Islet precursor cell (in vitro differentiated cells): ENCODE data around the gene SPATS2L.
A peak's percentile ranks its signal among the peaks of the same experiment; 100 is the strongest.

Experiments
- DNase-seq: peaks from one replicate; pipeline ENCODE4 v3.0.0-alpha.2; 2018

The SPATS2L gene

DNA sequence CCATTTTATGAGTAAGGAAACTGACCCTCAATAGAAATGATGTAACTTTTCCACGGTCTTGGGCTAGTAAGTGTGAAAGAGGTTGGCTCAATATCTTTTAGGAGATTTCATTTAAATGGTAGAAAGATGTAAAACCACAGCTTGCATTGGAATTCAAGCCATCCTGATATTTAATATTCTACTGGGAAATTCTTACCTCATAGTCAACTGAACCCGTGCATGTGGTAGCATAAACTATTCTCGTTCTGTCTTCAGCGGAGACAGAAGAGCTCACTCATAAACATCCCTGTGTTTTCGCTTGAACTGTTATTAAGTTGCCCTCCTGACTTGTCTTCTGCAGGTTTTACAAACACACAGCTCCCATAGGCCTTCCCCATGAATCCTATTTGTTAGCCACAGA is 8.5 kb upstream of the SPATS2L start:
- DNase-seq: no peak

DNA sequence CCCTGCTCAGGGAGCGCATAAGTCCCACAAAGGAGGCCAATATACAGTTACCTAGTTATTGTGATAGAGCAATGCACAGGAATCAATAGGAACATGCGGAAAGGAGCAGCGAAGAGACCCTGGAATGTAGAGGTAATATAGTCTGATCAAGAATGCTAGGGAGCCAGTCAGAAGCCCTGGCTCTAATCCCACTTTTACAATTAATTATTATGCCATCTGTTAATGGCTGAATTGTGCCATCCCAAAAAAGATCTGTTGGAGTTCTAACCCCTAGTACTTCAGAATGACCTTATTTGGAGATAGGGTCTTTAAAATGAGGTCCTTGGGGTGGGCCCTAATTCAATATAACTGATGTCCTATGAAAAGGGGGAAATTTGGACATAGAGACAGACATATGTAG is 7.7 kb upstream of the SPATS2L start:
- no peak for DNase-seq

DNA sequence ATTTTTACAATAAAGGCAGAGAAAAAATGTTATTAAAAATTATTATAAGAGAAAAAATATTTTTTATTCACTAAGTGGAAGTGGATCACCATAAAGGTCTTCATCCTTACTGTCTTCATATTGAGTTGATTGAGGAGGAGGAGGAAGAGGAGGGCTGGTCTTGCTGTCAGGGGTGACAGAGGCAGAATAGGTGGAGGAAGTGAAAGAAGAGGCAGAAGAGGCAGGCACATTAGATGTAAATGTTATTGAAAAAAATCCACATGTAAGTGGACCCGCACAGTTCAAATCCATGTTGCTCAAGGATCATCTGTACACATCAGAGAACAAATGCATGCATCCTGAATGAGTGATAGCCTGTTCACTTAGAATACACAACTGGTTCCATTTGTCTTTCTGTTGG is 6.4 kb upstream of the SPATS2L start:
- DNase-seq: no peak

DNA sequence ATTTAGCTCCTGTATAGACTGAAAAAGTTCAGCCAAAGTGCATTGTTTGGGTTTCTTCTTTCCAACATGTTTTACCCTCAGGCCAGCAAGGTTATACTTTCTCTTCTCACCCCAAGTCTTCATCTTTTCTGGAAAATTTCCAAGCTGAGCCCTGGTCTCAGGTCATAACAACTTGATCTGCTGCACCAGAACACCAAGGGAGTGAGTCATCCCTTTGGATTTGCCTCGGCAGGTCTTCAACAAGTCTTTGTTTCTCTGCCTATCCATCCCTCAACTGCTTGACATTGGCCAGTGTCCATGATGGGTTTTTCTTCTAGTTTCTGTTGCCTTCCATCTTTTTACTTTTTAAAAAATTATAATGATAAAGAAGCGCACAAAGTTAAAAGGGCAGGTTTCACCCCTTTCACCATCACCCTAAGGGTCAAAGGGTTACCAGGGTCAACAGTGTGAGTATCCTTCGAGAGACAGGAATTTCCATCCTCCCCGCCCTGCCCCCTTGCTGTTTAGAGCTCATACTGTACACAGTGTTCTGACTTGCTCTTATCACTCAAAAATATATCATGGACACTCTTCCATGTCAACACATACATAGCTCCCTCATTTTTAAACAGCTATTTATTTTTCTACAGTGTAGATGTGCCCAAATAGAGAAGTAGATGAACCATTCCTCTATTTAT is 5.7 kb upstream of the SPATS2L start:
- DNase-seq: peak; percentile 84

DNA sequence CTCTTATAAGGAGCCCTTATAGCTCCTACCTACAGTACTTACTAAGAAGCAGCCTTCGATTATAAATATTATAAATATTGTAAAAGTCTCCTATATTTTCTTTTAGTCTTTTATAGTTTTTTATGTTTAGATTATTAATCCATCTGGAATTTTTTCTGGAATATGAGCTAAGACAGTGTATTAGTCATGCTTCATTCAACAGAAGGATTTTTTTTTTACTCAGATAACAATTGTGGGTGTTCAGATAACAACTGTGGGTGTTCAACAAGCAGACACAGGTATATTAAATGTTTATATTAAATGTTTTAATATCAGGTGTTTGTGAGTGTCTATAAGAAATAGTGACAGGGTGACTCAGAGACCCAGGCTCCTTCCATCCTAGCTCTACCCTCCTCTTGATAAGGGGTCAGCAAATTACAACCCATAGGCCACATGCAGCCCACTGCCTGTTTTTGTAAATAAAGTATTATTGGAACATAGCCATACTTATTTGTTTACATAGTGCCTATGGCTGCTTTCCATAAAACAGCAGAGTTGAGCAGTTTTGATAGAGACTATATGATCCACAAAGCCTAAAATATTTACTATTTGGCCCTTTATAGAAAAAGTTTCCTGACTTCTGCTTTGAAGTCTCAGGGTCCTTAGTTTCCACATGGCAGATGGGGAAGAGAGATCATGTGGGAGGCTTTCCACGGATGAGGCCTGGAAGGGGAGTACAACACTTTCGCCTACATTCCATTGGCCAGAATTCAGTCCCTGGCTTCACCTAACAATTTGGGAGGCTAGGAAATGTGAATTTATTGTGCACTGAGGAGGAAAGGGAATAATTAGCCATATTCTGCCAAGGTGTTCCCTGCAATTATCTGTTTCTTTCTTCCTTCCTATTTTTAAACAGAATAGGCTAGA is 4.3 kb upstream of the SPATS2L start:
- DNase-seq: no peak

DNA sequence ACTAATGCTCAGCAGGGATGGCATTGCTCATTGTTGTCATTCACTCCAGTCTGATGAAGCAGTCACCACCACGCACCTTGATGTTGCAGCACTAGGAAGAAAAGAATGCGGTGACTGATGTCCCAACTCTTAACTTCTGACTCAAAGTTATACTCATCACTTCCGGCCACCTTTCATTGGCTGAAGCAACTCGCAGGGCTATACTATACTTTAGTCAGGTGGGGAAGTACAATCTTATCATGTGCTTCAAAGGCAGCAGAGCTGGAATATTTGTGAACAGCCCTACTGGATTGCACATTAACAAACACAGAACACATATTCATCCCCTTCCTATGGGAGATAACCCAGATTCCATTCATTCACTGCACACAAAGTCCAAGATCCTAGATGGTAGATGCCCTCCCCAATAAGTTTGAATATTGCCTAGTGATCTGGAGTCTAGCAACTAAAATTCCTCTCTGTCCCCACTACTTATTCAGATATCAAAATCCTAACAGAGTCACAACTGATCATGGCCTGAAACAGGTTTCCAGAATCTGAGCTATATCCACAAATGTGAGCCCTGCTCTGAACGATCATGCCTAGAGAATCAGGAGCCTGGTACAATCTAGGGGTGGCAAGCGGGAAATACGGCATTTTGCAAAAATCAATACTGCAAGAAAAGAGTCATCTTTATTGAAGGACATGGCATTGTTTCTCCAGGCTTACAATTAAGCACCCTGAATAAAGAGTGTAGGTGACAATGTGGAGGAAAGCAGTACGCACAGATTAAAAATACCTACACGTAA is 3.4 kb upstream of the SPATS2L start:
- DNase-seq: peak; percentile 77

DNA sequence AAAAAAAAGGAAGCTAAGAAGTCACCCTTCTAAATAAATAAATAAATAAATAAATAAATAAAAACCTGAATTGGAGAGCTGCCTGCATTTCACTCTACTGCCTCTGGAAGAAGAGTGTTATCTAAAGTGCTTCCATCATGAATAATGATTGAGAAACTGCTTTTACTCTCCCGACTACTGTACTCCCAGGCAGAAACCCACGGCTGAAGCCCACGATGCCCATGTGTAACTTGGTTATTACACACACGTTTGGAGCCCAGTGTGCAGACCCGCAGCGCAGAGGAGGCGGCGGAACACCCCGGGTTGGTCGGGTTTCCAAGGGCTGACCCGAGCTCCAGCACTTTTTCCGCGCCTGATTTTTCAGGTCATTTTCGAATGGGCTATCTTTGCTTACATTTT is 697 bp upstream of the SPATS2L start:
- DNase-seq: peak; percentile 73

DNA sequence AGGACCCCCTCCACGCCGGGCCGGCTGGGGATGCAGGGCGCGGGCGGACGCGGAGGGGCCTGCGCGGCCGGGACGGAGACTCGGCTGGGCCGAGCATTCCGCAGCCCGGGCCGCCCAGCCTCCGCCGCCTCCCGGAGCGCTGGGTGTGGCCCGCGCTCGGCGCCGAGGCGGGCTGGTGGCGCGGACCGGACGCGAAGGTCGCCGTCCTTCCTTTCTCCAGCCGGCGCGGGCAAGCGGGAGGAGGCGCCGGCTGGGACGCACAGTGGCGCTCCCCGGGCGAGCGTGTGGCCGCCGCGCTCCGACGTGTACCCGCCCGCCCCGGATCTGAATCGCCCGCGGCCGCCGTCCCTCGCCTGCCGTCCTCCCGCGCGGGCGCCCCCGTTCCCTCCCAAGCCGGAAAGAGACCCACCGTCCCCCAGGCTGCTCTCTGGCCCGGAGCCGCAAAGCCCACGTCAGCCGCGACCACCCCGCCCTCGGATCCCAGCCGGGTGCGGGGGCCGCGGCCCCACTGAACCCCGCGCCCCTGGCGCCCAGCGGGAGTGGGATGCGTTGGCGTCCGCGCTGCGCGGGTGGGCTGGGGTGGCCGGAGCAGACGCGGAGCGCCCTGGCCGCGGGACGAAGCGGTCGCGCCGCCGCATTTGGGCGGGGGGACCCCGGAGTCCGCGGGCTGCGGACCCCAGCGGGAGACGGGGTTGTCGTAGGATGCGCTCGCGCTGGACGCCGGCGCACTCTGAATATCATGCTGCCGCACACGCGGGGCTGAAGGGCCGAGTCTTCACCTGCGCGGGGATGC is 634 bp downstream of the SPATS2L start:
- DNase-seq: no peak

DNA sequence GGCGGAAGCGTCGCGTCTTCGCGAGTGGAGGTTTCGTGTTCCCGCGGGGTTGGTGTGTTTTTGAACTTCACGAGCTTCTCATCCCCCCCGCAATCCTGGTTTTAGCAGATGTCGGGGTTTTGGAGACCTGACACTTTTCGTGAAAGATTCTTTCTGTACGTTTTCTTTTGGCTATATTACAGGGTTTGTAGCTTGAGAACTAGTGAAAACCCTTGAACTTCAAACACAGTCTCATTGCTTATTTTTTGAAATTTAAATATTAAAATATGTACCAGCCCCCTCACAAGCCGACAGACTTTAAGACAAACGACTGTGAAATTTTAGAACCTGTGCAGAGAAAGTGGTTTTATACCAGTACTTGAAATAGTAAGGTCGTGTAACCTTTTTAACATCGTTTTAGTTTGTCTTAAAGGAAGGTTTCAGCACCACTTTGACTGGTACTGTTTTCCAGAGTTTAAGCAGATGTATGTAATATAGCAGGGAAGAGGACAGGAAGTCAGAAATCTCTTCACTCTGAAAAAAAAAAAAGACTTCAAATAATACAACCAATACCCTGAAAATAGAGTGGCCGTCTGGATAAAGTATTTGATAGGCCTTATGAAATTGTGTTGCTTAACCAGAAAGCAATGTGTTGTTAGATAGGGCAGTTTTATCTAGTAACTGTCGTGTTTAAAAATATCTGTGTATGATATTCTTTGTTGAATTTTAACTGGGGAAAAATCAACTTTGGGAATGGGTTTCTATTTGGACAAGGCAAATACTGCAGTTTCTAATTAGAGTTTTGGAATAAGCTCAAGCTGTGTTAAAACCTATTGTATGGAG is 1.4 kb downstream of the SPATS2L start:
- no peak for DNase-seq

DNA sequence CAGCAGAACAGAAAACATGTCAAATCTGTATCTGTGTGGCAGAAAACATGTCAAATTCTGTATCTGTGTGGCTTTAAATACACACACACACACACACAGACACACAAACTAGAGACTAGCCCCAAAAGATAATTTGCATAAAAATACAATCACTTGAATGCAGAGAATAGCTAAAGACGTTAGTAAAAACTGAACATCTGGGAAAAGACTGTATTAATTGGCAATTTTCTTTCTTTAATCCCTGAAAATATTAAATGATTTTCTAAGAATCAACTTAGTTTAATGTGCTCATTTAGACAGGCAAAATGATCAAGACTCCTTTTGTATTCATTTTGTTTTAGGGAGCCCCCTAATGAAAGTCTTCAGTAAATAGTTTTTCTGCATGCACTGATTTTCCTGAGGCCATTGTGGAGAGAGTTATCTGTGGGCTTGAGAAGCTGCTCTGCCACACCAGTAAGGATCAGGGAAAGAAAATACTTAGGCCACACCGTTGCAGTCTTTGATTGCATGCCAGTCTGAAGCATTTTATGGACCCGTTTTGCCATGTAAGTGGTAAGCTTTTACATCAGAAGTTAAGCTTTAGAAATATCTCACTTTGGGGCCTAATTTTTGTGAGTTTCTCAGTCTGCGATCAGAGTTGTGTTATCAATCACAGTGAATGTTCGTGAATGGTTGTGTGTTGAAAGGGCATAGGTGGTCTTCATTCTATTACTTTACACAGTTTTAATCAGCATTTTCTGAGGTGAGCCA is 2.2 kb downstream of the SPATS2L start:
- no peak for DNase-seq

DNA sequence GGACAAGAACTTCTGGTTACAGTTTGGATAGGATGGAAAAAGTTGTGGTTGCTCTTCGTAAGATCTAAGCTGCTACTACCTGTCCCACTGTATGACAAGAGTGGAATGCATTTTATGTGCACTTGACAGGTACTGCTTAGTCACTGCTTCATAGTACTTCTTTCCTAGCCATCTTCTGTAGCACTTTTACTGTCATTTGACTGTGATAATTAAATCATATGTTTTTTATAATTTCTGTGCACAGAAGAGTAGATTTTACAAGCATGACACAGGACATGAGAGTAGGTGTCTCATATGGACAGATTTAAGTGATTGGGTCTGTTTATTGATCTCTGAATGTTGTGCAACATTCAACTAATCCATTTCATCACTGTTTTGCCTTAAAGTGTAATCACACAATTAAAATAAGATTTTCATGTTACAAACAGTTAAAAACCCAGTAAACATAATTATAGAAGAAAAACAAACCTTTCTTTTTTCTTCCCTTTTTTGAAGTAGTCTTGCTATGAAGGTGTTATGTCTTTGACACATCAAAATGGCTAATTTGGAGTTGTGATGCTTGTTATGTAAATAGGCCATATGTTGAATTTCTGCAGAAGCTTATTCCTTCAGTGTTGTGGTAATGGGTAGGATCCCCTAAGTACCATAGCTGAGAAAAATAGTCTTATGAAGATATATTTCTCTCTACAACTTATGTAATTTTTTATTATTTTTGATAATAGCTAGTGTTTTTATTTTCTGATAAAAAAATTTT is 3.0 kb downstream of the SPATS2L start:
- DNase-seq: no peak

DNA sequence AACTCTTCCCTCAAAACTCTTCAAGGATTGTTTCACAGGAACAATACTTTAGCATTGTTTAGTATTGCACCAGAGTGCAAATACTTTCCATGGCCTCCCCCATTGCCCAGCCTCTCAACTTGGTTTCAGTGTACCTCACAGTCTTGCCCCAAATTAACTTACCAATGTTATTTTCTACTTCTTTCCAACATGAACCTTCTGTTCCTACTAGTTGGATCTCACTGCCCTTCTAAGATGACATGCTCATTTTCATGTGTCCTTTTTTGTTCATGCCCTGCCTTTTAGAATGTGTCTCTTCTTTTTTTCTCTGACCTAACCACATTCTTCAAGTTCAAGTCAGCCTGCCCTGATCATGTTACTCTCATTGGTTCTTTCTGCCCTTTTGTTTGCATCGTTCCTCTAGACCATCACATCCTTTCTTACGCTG is 4.1 kb downstream of the SPATS2L start:
- DNase-seq: no peak

DNA sequence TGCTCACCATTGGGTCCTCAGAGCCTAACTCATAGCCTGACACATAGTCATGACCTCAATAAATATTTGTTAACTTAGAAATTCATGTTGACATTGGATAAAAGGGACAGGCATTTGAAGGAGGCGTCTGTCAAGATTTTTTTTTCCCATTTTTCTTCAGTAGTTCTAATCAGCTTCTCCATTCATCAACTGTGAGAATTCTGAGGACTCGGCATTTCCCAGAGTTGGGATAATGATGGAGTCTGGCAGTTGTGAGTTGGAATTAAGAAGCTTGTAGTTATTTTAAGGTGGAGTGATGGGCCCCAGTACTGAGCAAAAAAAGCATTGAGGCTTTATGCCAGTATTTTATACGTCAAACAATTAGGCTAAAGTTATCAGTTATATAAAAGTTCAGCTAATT is 4.6 kb downstream of the SPATS2L start:
- no peak for DNase-seq

DNA sequence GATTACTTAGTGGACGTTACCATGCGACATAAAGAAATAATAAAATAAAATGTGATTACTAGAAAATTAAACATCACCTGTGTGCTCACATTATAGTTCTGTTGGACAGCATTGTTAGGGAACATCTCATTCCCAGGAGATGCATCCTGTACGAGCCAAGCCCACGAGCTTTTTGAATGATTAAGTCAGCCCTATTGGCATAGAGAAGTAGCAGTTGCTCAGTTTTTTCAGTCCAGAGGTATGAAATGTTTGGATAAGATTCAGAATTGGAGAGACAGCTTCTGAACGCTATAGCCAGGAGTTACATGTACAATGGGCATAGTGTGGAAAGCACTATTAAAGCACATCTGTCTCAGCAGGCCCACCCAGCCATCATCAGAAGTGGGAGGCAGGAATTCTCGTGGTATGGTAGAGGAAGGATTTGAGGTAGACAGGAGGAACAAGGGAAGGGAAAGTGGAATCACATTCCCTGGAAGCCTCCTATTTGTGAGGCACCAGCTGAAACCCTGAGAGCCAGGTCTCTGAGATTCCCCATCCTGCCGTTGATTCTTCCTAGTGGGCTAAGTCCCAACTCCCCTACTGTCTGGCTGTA is 8.6 kb downstream of the SPATS2L start:
- no peak for DNase-seq

DNA sequence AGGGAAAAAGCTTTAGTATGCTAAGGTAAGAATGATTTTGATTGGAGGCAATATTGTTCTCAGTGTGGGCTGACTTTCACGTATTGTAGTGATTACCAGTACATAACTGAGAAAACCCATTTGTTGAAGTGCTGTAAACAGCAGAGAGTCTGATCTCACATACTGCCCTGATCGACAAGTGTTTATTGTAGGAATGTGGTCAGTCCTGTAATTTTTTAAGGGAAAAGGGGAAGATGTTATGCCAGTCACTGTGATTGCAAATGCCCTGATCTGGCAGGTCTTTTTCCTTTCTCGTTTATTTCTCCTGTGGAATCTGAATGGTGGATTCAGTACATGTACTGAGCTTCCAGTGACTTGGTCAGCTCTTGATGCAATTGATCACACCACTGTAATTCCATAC is 11.5 kb downstream of the SPATS2L start:
- no peak for DNase-seq

DNA sequence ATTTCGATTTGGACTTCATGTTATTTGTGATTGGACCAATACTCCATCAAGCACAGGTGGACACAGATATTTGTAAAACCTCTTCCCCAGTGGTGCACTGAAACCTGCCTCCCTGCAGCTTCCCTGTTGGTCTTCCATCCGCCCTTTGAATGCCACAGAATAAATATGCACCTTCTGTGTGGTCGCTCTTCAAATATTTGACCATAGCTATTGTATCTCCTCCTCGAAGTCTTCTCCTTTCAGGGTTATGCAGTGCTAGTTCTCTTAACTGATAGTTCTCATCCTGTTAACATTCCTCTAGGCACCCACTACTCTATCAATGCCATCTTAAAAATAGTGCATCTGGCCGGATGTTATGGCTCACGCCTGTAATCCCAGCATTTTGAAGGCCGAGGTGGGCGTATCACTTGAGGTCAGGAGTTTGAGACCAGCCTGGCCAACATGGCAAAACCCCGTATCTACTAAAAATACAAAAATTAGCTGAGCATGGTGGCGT is 12.5 kb downstream of the SPATS2L start:
- DNase-seq: no peak

DNA sequence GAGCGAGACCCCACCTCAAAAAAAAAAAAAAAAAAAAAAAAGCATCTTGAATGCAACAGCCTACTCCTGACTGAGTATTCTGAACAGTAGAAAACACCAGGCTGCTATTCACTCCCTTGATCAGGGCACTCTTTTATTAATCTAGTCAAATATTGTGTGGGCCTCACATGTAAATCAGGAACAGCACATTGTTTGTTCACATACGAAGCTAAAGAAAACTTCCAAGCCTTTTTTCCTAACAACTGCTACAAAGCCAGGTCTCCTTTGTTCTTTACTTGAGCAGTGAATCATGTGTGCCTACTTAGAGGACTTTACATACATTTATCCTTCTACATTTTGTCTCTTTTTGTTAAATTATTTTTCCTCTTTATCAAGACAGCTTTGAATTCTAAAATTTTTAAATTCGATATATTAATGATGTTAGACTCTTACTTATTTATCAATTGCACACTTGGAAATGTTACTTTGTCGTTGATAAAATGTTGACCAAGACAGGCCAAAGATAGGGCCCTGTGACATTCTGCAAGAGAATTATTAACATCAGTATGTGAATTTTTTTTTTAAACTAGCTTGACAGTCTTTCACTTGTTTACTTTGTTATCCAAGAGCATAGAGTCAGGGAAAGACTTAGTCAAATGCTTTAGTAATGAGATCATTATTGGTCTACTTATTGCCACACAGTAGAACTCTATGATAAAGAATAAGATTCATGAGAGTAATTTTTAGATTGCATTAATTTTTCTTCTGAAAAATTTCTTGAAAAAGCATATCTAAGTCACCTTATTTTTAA is 13.2 kb downstream of the SPATS2L start:
- no peak for DNase-seq

DNA sequence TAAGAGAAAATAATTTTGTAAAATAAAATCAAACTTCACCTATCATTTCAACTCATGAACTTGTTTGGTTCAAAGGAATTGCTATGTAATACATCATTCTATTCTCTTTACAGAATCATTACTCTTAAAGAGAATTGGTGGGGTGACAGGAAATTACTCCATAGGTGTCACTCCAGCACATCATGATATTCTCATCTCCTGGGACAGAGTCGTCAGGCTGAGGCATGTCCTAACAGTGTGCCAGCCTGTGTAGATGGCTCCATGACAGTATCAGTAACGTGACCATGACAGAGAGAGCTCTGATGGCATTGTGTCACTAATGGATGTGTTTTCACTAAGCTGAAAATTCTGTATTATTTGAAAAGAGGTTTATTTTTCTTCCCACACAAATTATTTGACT is 13.9 kb downstream of the SPATS2L start:
- no peak for DNase-seq

DNA sequence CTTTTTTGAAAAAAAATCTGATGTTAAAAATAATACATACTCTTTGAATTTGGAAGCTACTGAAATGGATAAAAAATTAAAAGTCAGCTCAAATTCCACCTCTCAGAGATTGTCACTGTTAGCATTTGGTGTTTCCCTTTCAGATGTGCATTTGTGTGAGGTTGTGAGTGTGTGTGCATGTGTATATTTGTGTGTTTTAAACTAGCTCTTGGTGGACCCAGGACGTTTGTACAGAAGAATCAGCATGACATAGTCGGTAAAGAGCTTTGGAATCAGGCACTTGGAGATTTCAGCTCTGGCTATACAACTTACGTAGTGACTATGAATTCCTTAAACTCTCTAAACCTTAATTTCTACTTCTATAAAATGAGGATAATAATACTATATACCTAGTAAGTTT is 14.5 kb downstream of the SPATS2L start:
- DNase-seq: no peak
